ENCODE results near the gene CSF3. TPM values are rescaled to one million over a fixed set of nuclear protein-coding genes. Genes with fewer than 3 reads are reported as not detected.

CSF3 gene
- total RNA-seq, 3 donors from 2014 or later (not counting 1 experiment from before 2014, with no cell fraction given) = not detected

DNA sequence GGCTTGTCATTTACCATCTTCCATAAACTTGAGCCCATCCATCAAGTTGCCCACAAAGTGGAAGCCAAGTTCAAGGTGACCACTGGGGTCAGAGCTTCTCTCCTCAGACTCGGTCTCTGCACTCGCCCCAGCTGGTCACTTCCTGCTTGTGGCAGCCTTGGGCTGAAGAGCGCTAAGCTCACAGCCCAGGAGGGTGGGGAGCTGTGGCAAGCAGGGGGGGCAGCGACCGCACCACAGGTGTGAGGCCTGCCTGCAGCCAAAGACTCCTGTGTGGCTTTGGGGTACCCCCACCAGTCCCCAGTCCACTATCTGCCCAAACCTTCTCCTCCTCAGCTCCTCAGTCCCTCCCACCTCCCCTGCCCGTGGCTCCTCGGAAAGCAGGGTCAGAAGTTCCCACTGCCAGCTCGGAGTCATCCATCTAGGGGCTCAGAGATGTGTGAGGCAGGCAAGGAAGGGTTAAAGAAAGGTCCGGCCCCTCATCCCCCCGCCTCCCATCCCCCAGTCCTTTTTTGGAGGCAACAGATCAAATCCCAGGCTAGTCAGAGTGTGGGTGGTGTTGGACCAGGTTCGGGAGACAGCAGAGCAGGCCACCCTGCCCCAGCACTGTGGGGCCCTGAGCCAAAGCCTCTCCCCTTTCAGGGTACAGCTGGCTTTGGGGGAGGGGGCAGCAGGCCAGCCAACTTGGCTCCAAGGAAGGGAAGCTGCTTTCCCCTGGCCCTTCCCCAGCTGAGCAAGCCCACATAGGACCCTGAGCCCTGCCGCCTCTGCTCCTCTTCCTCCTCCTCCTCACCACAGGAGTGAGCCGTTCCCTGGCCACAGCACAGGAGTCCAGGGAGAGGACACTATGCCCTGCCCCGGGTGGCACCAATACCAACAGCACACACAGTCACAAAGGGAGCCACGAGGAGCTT lies 3.2 kb downstream of the CSF3 start:
- H3K27me3 Mint-ChIP-seq (ENCODE audit: low read depth in 2 of 2) = no peaks in the 10 kb centered on the region
- Histone ChIP-seq H3K4me1 (ENCODE audit: control insufficient read depth, insufficient read depth, low read length) (peaks cover 19% of the 10 kb centered on the region), H3K9me3 (ENCODE audit: control insufficient read depth, insufficient read depth, low read length) (no peaks in the 10 kb centered on the region), H3K27ac (ENCODE audit: low read length) (no peak overlapping the region), H3K27me3 (ENCODE audit: control insufficient read depth, insufficient read depth, low read length) (no peaks in the 10 kb centered on the region), H3K4me3 (ENCODE audit: low read length) (no peak overlapping the region), H3K36me3 (ENCODE audit: control insufficient read depth, insufficient read depth, low read length) (peaks cover 35% of the 10 kb centered on the region)
- H3K4me1 Mint-ChIP-seq = peaks cover 0 to 18% of the 10 kb centered on the region in 2 donors
- ATAC-seq = no peak
- H3K36me3 Mint-ChIP-seq = no peaks in the 10 kb centered on the region
- DNase-seq = no peak
- intact Hi-C loops (cut with micrococcal nuclease) = no loop called here
- 60% methylated on average over 13 of the region's 15 CpGs for WGBS (ENCODE audit: insufficient coverage)
- H3K4me3 Mint-ChIP-seq = no peak overlapping the region
- peak overlapping the region; percentile 41 to 47 for H3K27ac Mint-ChIP-seq
- H3K9me3 Mint-ChIP-seq = no peaks in the 10 kb centered on the region
- TF ChIP-seq, protein P1, sequence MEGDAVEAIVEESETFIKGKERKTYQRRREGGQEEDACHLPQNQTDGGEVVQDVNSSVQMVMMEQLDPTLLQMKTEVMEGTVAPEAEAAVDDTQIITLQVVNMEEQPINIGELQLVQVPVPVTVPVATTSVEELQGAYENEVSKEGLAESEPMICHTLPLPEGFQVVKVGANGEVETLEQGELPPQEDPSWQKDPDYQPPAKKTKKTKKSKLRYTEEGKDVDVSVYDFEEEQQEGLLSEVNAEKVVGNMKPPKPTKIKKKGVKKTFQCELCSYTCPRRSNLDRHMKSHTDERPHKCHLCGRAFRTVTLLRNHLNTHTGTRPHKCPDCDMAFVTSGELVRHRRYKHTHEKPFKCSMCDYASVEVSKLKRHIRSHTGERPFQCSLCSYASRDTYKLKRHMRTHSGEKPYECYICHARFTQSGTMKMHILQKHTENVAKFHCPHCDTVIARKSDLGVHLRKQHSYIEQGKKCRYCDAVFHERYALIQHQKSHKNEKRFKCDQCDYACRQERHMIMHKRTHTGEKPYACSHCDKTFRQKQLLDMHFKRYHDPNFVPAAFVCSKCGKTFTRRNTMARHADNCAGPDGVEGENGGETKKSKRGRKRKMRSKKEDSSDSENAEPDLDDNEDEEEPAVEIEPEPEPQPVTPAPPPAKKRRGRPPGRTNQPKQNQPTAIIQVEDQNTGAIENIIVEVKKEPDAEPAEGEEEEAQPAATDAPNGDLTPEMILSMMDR (IDR thresholded peaks at IDR 0.05) = no peak

DNA sequence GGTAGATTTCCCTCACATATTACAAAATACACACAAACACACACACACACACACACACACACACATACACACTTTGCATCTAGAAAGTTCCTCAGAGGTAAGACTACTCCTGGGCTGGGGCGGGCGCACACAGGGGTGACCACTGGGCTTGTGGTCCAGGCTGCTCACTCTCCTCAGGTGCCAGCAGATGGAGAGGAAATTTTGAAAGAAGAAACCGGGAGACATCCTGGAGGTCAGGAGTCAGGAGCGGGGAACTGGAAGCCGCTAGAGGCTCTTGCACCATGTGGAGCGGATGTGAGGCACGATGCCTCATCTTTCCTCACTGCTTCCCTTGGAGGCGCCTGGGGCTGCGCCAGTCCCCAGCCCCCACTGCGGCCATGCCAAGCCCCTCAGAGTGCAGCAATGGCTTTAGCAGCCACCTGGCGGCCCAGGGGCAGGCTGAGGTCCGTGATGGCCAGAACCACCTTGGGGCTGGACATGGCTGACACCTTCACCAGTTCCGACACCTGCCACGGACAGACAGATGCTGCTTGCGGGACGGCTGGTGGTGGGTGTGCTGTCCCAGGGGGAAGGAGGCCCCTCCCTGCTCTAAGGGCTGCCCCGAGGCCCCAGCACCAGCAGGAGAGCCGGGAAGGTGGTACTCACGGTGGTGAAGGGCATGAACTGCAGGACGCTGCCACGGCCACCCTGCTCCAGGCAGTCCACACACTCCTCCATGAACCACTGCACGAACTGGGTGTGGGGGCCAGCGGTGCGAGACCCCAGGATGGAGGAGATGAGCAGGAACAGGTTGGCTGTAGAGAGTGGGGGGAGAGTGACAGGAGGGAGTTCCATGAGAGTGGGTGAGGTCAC lies 4.1 kb downstream of the CSF3 start:
- H3K27me3 ChIP-seq (ENCODE audit: control insufficient read depth, insufficient read depth, low read length) = no peaks in the 10 kb centered on the region
- peaks cover 15% of the 10 kb centered on the region for H3K4me1 ChIP-seq (ENCODE audit: control insufficient read depth, insufficient read depth, low read length)
- no peaks in the 10 kb centered on the region for H3K27me3 Mint-ChIP-seq (ENCODE audit: low read depth in 2 of 2)
- no peak overlapping the region for H3K27ac ChIP-seq (ENCODE audit: low read length)
- no peaks in the 10 kb centered on the region for H3K36me3 Mint-ChIP-seq
- 95% methylated on average over 24 of the region's 24 CpGs for WGBS (ENCODE audit: insufficient coverage)
- DNase-seq (no peak), ATAC-seq (no peak)
- H3K9me3 ChIP-seq (ENCODE audit: control insufficient read depth, insufficient read depth, low read length) = no peaks in the 10 kb centered on the region
- no peak overlapping the region for H3K4me3 ChIP-seq (ENCODE audit: low read length)
- intact Hi-C loops (cut with micrococcal nuclease) = no loop called here
- H3K4me1 Mint-ChIP-seq = peaks cover 0 to 13% of the 10 kb centered on the region in 2 donors
- TF ChIP-seq, protein P1 (IDR thresholded peaks at IDR 0.05) = no peak
- H3K4me3 Mint-ChIP-seq = no peak overlapping the region
- H3K36me3 ChIP-seq (ENCODE audit: control insufficient read depth, insufficient read depth, low read length) = peaks cover 41% of the 10 kb centered on the region
- peak overlapping the region; percentile 41 to 47 for H3K27ac Mint-ChIP-seq
- no peaks in the 10 kb centered on the region for H3K9me3 Mint-ChIP-seq

DNA sequence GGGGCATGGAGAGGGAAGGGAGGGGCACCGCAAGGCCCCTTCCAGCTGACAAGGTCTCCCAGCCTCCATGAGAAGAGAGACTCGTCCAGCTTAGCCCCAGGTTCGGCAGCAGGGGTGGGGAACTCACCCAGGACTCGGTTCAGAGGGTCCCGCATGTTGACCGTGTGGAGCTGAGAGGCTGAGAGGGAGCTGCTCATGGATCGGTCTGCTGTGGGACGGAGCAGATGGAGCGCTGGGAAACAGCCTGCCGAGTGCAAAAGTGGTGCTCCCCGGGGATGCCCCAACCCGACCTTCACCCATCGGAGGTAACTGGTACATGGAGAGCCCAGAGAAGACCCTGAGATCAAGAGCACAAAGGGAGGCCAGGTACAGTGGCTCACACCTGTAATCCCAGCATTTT lies 4.9 kb downstream of the CSF3 start:
- Mint-ChIP-seq H3K4me1 (peaks cover 0 to 13% of the 10 kb centered on the region in 2 donors), H3K4me3 (no peak overlapping the region), H3K36me3 (no peaks in the 10 kb centered on the region), H3K27me3 (ENCODE audit: low read depth in 2 of 2) (no peaks in the 10 kb centered on the region), H3K27ac (no peak overlapping the region), H3K9me3 (no peaks in the 10 kb centered on the region)
- Histone ChIP-seq H3K9me3 (ENCODE audit: control insufficient read depth, insufficient read depth, low read length) (no peaks in the 10 kb centered on the region), H3K36me3 (ENCODE audit: control insufficient read depth, insufficient read depth, low read length) (peaks cover 47% of the 10 kb centered on the region), H3K4me3 (ENCODE audit: low read length) (no peak overlapping the region), H3K4me1 (ENCODE audit: control insufficient read depth, insufficient read depth, low read length) (peaks cover 15% of the 10 kb centered on the region), H3K27me3 (ENCODE audit: control insufficient read depth, insufficient read depth, low read length) (no peaks in the 10 kb centered on the region), H3K27ac (ENCODE audit: low read length) (no peak overlapping the region)
- TF ChIP-seq, protein P1 (IDR thresholded peaks at IDR 0.05) = no peak
- DNase-seq (no peak), ATAC-seq (no peak)
- intact Hi-C loops (cut with micrococcal nuclease) = no loop called here
- 98% methylated on average over 13 of the region's 13 CpGs for WGBS (ENCODE audit: insufficient coverage)

Measured in natural killer cell (primary cell).